Liver (tissue), 3 donors: ENCODE data around the gene MAP3K5.

Source experiments
- EGR1 ChIP-seq, 2 donors: IDR thresholded peaks; 2 replicates each; pipeline ENCODE4 v1.6.1; 2016 to 2018; ENCODE audit warnings: antibody characterized with exemption in 2 of 2, low read depth in 2 of 2
- HNF4A ChIP-seq, 2 donors: conservative IDR thresholded peaks; 2 replicates each; pipeline ENCODE4 v1.6.1; 2016; ENCODE audit warnings: antibody characterized with exemption in 2 of 2, mild to moderate bottlenecking in 2 of 2
- JUND ChIP-seq, 2 donors: IDR thresholded peaks; 2 replicates each; pipeline ENCODE4 v1.6.1; 2016; ENCODE audit warnings: antibody characterized with exemption in 2 of 2
- RAD21 ChIP-seq, 2 donors: IDR thresholded peaks; 2 replicates each; pipeline ENCODE4 v1.6.1; 2016; ENCODE audit warnings: antibody characterized with exemption in 2 of 2, mild to moderate bottlenecking in 2 of 2
- TAF1 ChIP-seq: conservative IDR thresholded peaks from 2 replicates; pipeline ENCODE4 v1.6.1; 2016; ENCODE audit warnings: antibody characterized with exemption, mild to moderate bottlenecking
- TF ChIP-seq, protein P1 (sequence below): fragments of 150-350 bp; IDR thresholded peaks from 2 replicates; pipeline ENCODE4 v1.5.1; 2017; ENCODE audit warnings: improper control_type of control experiment, low read depth, low read length; ENCODE audit not compliant: missing input control
- donor health status: healthy.
- donor health status: healthy.

- TF ChIP-seq, protein P1, sequence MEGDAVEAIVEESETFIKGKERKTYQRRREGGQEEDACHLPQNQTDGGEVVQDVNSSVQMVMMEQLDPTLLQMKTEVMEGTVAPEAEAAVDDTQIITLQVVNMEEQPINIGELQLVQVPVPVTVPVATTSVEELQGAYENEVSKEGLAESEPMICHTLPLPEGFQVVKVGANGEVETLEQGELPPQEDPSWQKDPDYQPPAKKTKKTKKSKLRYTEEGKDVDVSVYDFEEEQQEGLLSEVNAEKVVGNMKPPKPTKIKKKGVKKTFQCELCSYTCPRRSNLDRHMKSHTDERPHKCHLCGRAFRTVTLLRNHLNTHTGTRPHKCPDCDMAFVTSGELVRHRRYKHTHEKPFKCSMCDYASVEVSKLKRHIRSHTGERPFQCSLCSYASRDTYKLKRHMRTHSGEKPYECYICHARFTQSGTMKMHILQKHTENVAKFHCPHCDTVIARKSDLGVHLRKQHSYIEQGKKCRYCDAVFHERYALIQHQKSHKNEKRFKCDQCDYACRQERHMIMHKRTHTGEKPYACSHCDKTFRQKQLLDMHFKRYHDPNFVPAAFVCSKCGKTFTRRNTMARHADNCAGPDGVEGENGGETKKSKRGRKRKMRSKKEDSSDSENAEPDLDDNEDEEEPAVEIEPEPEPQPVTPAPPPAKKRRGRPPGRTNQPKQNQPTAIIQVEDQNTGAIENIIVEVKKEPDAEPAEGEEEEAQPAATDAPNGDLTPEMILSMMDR, result no peak
- TF ChIP-seq JUND (IDR thresholded peaks at IDR 0.05), result no peak
- no peak for TF ChIP-seq EGR1 (IDR thresholded peaks at IDR 0.05; ENCODE audit: low read depth in 2 of 2)
- no peak for TF ChIP-seq RAD21 (IDR thresholded peaks at IDR 0.05)
- no peak for TF ChIP-seq TAF1
- no peak for TF ChIP-seq HNF4A (conservative IDR thresholded peaks at IDR 0.05)
Measured at GRCh38 chr6:136767103-136767502, 25.2 kb downstream of the MAP3K5 start.
